Spleen (tissue), 7 donors: ENCODE results near the gene ZNF367.

Experiments used
- CTCF ChIP-seq, 11 experiments: fragments of 200-600 bp in 7 of 11; fragments of 450-650 bp in 4 of 11; sonication (generic) in 4 of 11; IDR thresholded peaks in 8 of 11; conservative IDR thresholded peaks in 3 of 11; 1 replicate in 7 of 11; 2 replicates in 4 of 11; pipeline versions ENCODE4 v1.4.0 to v1.8.0; 2016 to 2021; ENCODE audit warnings: antibody characterized with exemption in 11 of 11, inconsistent platforms in 4 of 11, mild to moderate bottlenecking in 1 of 11
- POLR2AphosphoS5 ChIP-seq, 3 donors: sonication (generic); formaldehyde crosslinking; IDR thresholded peaks; one replicate each; pipeline ENCODE4 v1.5.1; 2017; ENCODE audit warnings: antibody characterized with exemption in 3 of 3
- donor health status: DM: no; HTN: no; CAD: no; lungs with moderate emphysema.
- donor health status: DM: no; HTN: no; CAD: no.
- donor health status: DM: no; HTN: no; CAD: no.

GRCh38 chr9:96447406-96447805 lies 29.2 kb upstream of the ZNF367 start:
- TF ChIP-seq CTCF (IDR thresholded peaks at IDR 0.05 in 8 of 11, conservative IDR thresholded peaks at IDR 0.05 in 3 of 11) (no peak), POLR2AphosphoS5 (IDR thresholded peaks at IDR 0.05) (no peak)
